ENCODE data around the gene TNFRSF25.
A peak's percentile ranks its signal among the peaks of the same experiment; 100 is the strongest.

Gene TNFRSF25

DNA sequence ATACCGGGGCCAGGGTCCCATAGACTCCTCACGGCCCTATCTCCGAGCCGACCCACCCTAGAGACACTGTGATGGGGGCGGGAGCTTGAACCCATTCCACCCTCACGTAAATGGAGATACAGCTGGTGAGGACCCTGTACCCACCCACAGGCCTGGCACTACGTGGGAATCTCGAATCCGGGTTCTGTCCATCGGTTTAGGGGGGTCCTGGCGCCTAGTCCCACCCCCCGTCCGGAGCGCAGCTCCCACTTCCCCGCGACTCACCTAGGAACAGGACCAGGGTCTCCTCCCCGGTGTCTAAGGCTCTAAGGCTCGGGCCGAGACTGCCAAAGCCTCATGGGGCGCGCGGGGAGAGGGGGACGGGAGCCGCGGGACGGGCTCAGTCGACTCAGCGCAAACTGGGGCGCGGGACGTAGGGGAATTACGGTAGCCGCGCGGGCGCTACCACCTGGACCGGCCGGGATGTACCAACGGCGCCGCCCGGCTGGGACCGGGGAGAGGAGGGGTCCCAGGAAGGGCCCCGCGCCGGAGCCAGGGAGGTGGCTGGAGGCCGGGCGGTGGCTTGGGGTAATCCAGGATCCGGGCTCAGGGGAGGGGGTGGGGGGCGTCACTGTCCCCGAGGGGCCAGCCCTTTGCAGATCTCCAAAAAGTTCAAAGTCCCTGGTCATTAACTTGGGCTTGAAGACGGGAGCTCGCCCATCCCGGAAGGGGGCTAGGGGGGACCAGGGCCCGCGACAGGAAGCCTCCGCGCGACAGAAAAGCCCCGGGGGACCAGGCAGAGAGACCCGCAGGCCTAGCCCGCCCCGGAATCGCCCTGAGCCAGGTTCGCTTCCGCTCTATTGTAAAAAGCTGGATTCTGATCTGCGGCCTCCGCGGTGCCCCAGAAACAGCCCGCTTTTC, 24.5 kb upstream of the TNFRSF25 start:
- TF ChIP-seq ZFX (IDR thresholded peaks at IDR 0.05) (peak; percentile 57; the same call in 1 of the 2 replicates), CTCF (conservative IDR thresholded peaks at IDR 0.05) (peak; percentile 80; the same call in 1 of the 2 replicates)
- H3K27ac ChIP-seq = peak overlapping the region; percentile 88

DNA sequence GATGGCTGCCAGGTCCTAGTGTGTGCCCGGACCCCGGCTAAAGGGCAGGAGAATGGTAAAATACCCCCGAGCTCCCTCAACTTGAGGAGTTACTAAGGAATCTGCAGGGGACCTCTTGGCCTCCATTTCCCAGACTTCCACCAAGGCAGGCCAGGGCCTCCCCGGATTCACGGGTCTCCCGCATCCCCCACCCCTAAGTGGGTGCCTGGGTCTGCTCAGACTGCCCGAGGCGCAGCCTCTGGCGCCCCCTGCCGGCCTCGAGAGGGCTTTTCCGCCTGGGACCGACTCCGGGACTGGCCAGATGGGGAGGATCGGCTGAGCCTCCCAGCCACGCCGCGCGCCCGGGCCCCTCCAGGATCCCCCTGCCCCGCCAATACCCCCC, 23.8 kb upstream of the TNFRSF25 start:
- TF ChIP-seq ZFX (IDR thresholded peaks at IDR 0.05) = no peak
- peak; percentile 99 for TF ChIP-seq CTCF (conservative IDR thresholded peaks at IDR 0.05)
- peak overlapping the region; percentile 88 for H3K27ac ChIP-seq

GRCh38 chr1:6489383-6489765, 23.4 kb upstream of the TNFRSF25 start:
- no peak for TF ChIP-seq CTCF (conservative IDR thresholded peaks at IDR 0.05)
- no peak for TF ChIP-seq ZFX (IDR thresholded peaks at IDR 0.05)
- no peak overlapping the region for H3K27ac ChIP-seq

GRCh38 chr1:6488602-6489382, 22.8 kb upstream of the TNFRSF25 start:
- H3K27ac ChIP-seq = no peak overlapping the region
- TF ChIP-seq ZFX (IDR thresholded peaks at IDR 0.05) (no peak), CTCF (conservative IDR thresholded peaks at IDR 0.05) (no peak)

GRCh38 chr1:6487804-6488484, 22.0 kb upstream of the TNFRSF25 start:
- TF ChIP-seq ZFX (IDR thresholded peaks at IDR 0.05) (no peak), CTCF (conservative IDR thresholded peaks at IDR 0.05) (no peak)
- H3K27ac ChIP-seq = no peak overlapping the region

DNA sequence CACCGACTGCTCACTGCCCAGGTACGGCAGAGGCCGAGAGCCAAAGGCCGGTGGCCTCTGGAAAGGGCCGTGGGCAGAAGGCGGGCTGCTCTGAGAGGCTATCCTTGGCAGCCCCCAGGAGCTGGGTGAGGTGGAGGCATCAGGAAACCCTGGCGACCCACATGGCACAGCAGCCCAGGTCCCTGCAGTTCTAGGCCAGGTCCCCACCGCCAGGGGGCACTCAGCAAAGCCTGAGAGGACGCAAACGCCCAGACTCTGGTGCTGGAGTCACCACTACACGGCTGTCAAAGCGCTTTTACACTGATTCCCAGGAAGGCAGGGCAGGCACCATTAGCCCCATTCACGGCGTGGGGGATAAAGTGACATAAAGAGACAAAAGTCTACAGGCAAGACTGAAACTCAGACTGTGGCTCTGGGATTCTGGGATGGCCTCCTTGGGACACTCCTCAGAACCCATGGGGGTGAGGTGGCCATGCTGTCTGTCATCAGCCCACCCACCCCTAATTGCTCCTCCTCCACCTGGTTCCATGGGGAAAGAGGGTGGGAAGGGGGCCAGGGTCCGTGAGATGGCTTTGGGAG, 20.5 kb upstream of the TNFRSF25 start:
- no peak overlapping the region for H3K27ac ChIP-seq
- TF ChIP-seq CTCF (conservative IDR thresholded peaks at IDR 0.05) (peak; percentile 96), ZFX (IDR thresholded peaks at IDR 0.05) (no peak)

Data from C4-2B (cell line).